OCI-LY7 (cell line): ENCODE results near the gene IFNA21. TPM values are rescaled to one million over a fixed set of nuclear protein-coding genes. Genes with fewer than 3 reads are reported as not detected.
A peak's percentile ranks its signal among the peaks of the same experiment; 100 is the strongest.

Experiments
- BruUV-seq: library from RNA; stranded (reverse); fragments of 400-500 nt; replicated peaks from 2 replicates; lab custom pipeline; 2021; lab: Mats Ljungman, UMichigan
- CTCF ChIA-PET: fragments of 300-600 bp; sonication (Branson Sonifier 250); formaldehyde crosslinking; loops from one replicate; lab custom pipeline; 2022; ENCODE audit warnings: antibody characterized with exemption; ENCODE audit not compliant: unreplicated experiment; lab: Charles Lee
- POLR2A ChIA-PET: fragments of 300-600 bp; sonication (Branson Sonifier 250); formaldehyde crosslinking; loops from one replicate; lab custom pipeline; 2022; ENCODE audit warnings: antibody characterized with exemption; lab: Charles Lee
- DNase-seq: peaks from one replicate; pipeline ENCODE4 v3.0.0-alpha.2; 2015; ENCODE audit warnings: low spot score
- H2AFZ ChIP-seq: fragments of 200-600 bp; sonication (generic), shearing (Covaris generic); 2 replicates; pipeline ENCODE4 v1.6.1; 2014; ENCODE audit warnings: mild to moderate bottlenecking, antibody characterized with exemption, low read length, moderate library complexity
- H3K27ac ChIP-seq: fragments of 200-600 bp; sonication (generic); 2 replicates; pipeline ENCODE4 v1.5.1; 2014; ENCODE audit warnings: mixed run types, low read depth, mild to moderate bottlenecking, moderate library complexity, low read length, inconsistent platforms; ENCODE audit not compliant: poor library complexity, severe bottlenecking
- H3K36me3 ChIP-seq: fragments of 200-600 bp; sonication (generic); 2 replicates; pipeline ENCODE4 v1.6.1; 2014; ENCODE audit warnings: mild to moderate bottlenecking, antibody characterized with exemption, low read length, moderate library complexity, mixed read lengths; ENCODE audit not compliant: insufficient read depth
- H3K4me1 ChIP-seq: fragments of 200-600 bp; sonication (generic); 2 replicates; pipeline ENCODE4 v1.5.1; 2014; ENCODE audit warnings: mild to moderate bottlenecking, low read length; ENCODE audit not compliant: insufficient read depth, poor library complexity, severe bottlenecking
- H3K4me2 ChIP-seq: fragments of 200-600 bp; sonication (generic); 2 replicates; pipeline ENCODE4 v1.6.1; 2014; ENCODE audit warnings: mild to moderate bottlenecking, low read length
- H3K4me3 ChIP-seq: fragments of 200-600 bp; sonication (generic); 2 replicates; pipeline ENCODE4 v1.5.1; 2014; ENCODE audit warnings: mild to moderate bottlenecking, low read depth, low read length; ENCODE audit not compliant: poor library complexity, severe bottlenecking
- H3K79me2 ChIP-seq: fragments of 200-600 bp; sonication (generic); 2 replicates; pipeline ENCODE4 v1.6.1; 2016; ENCODE audit warnings: low read depth, mild to moderate bottlenecking, low read length, moderate library complexity, mixed read lengths; ENCODE audit not compliant: insufficient read depth
- H3K9me2 ChIP-seq: fragments of 200-600 bp; sonication (generic); 2 replicates; pipeline ENCODE4 v1.6.1; 2016; ENCODE audit warnings: mild to moderate bottlenecking, low read length, mixed read lengths; ENCODE audit not compliant: insufficient read depth
- H3K9me3 ChIP-seq: fragments of 200-600 bp; sonication (generic); 2 replicates; pipeline ENCODE4 v1.6.1; 2014; ENCODE audit warnings: mild to moderate bottlenecking, mixed run types, low read length, mixed read lengths
- H4K20me1 ChIP-seq: fragments of 200-600 bp; sonication (generic); 2 replicates; pipeline ENCODE4 v1.6.1; 2014; ENCODE audit warnings: mild to moderate bottlenecking, antibody characterized with exemption, low read length, moderate library complexity, mixed read lengths; ENCODE audit not compliant: insufficient read depth
- CTCF ChIP-seq: fragments of 200-600 bp; sonication (generic); conservative IDR thresholded peaks from 2 replicates; pipeline ENCODE4 v1.5.1; 2014; ENCODE audit warnings: mild to moderate bottlenecking, antibody characterized with exemption, low read length, moderate library complexity, mixed read lengths
- EZH2phosphoT487 ChIP-seq: fragments of 200-600 bp; sonication (generic); IDR thresholded peaks from 2 replicates; pipeline ENCODE4 v1.6.1; 2018; ENCODE audit warnings: low read depth, borderline replicate concordance, mild to moderate bottlenecking, mixed run types, antibody characterized with exemption, low read length, moderate library complexity, mixed read lengths
- intact Hi-C: fragments of 100-400 bp; cut with micrococcal nuclease; formaldehyde crosslinking; loops from one replicate; pipeline ENCODE4 v1.10.0; 2022; ENCODE audit not compliant: unreplicated experiment
- total RNA-seq, 2 experiments: library from RNA; depleted of rRNA in 1 of 2; stranded (reverse); fragments of >200 nt in 1 of 2; shearing (Covaris generic) in 1 of 2; gene quantifications; 2 replicates each; pipeline ENCODE4 v1.2.3, GENCODE V29; 2014 to 2022

The IFNA21 gene
- total RNA-seq, 2 experiments from 2014 or later = not detected

DNA sequence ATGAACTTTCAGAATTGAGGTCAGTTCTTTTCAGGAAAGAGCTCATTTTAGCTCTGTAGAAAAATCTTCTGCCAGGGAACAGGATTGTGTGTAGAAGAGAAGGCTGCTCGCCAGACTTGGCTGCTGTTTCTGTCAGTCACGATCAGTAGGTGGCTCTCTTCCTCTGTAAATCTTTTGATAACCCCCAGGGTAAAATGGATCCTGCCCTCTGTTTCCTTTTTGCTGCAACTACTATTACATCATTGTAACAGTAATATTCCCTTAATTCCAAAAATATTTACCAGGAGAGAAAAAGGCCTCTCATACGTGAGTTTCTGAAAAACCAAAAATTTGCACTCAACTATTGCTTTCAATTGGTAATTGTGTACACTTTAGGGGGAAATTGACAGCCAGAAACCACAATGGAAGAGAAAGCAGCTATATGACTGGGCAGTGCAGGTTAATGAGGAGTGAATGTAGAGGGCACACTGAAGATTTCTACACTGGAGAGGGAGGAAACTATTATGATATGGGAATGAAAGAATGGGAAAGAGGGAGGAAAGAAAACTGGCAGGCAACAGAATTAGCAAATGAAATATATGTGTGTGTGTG lies 12.3 kb downstream of the IFNA21 start:
- Histone ChIP-seq H3K36me3 (no peaks in the 10 kb centered on the region), H2AFZ (no peak overlapping the region), H3K9me2 (no peaks in the 10 kb centered on the region), H3K27ac (no peak overlapping the region), H3K4me2 (no peak overlapping the region), H3K9me3 (no peaks in the 10 kb centered on the region), H3K4me3 (no peak overlapping the region), H3K79me2 (no peaks in the 10 kb centered on the region), H4K20me1 (no peaks in the 10 kb centered on the region), H3K4me1 (no peaks in the 10 kb centered on the region)
- DNase-seq = peak; percentile 4
- no peak for TF ChIP-seq EZH2phosphoT487
- TF ChIP-seq CTCF = peak; percentile 55
- CTCF ChIA-PET = no interaction called here
- intact Hi-C loops = no loop called here
- BruUV-seq = no TSS peak
- POLR2A ChIA-PET = interaction anchor here (0.5 kb wide), 1 partner anchor 58 kb away, joined by 3 read pairs; no protein-coding TSS in a partner anchor

GRCh38 chr9:21153336-21154017 lies 13.0 kb downstream of the IFNA21 start:
- Histone ChIP-seq H3K9me2 (no peaks in the 10 kb centered on the region), H3K4me2 (no peak overlapping the region), H3K4me1 (no peaks in the 10 kb centered on the region), H4K20me1 (no peaks in the 10 kb centered on the region), H3K36me3 (no peaks in the 10 kb centered on the region), H3K4me3 (no peak overlapping the region), H3K9me3 (no peaks in the 10 kb centered on the region), H3K27ac (no peak overlapping the region), H2AFZ (no peak overlapping the region), H3K79me2 (no peaks in the 10 kb centered on the region)
- no peak for DNase-seq
- CTCF ChIA-PET = no interaction called here
- intact Hi-C loops = no loop called here
- POLR2A ChIA-PET = interaction anchor here (0.5 to 1.1 kb wide), 2 partner anchors 20 to 58 kb away, joined by 3 to 4 read pairs; no protein-coding TSS in a partner anchor
- BruUV-seq = no TSS peak
- TF ChIP-seq CTCF = no peak
- TF ChIP-seq EZH2phosphoT487 = no peak

DNA sequence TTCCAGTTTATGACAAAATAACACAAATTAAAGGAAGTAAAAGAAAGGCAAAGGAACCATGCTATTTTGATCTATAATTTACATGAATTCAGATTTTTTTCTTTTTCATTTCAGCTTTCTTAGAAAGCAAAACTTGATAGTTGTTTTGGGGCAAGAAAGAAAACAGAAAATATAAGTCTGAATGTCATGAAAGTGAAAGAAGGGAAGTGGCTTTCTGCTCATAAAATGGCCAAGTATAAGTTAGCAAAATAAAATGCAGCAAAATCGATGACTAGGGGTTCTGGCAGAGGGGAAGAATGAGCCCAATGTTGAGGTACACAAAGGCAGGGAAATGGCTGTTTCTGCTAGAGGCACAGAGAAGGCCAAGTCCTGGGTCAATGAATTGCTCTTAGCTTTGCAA lies 21.9 kb downstream of the IFNA21 start:
- no peaks in the 10 kb centered on the region for H3K36me3 ChIP-seq
- no peaks in the 10 kb centered on the region for H3K9me3 ChIP-seq
- no peaks in the 10 kb centered on the region for H3K4me1 ChIP-seq
- intact Hi-C loops = no loop called here
- no peak overlapping the region for H2AFZ ChIP-seq
- no peak for TF ChIP-seq CTCF
- no peak for TF ChIP-seq EZH2phosphoT487
- H4K20me1 ChIP-seq = no peaks in the 10 kb centered on the region
- no peak overlapping the region for H3K4me2 ChIP-seq
- H3K9me2 ChIP-seq = no peaks in the 10 kb centered on the region
- H3K79me2 ChIP-seq = no peaks in the 10 kb centered on the region
- no TSS peak for BruUV-seq
- H3K4me3 ChIP-seq = no peak overlapping the region
- POLR2A ChIA-PET = interaction anchor here (0.7 kb wide), 1 partner anchor 14 kb away, joined by 4 read pairs; no protein-coding TSS in a partner anchor
- CTCF ChIA-PET = no interaction called here
- no peak for DNase-seq
- H3K27ac ChIP-seq = no peak overlapping the region
